Ascending aorta (tissue), 2 donors: ENCODE results near the gene GOLGA6C. TPM values are rescaled to one million over a fixed set of nuclear protein-coding genes. Genes with fewer than 3 reads are reported as not detected.

Source experiments
- DNase-seq, 2 donors: peaks; one replicate each; pipeline ENCODE4 v3.0.0-alpha.2; 2019; ENCODE audit warnings: low spot score in 2 of 2
- H3K27ac ChIP-seq, 2 donors: fragments of 200-600 bp; sonication (generic); one replicate each; pipeline ENCODE4 v1.5.1; 2016 to 2017; ENCODE audit warnings: mild to moderate bottlenecking in 1 of 2
- H3K27me3 ChIP-seq: fragments of 200-600 bp; sonication (generic); one replicate; pipeline ENCODE4 v1.5.1; 2017
- H3K36me3 ChIP-seq, 2 donors: fragments of 200-600 bp; sonication (generic); one replicate each; pipeline ENCODE4 v1.5.1; 2016
- H3K4me1 ChIP-seq, 2 donors: fragments of 200-600 bp; sonication (generic); one replicate each; pipeline ENCODE4 v1.5.1; 2016 to 2017; ENCODE audit warnings: mild to moderate bottlenecking in 1 of 2
- H3K4me3 ChIP-seq, 2 donors: fragments of 200-600 bp; sonication (generic); one replicate each; pipeline ENCODE4 v1.5.1; 2016 to 2017; ENCODE audit warnings: mild to moderate bottlenecking in 1 of 2
- H3K9me3 ChIP-seq, 2 donors: fragments of 200-600 bp; sonication (generic); one replicate each; pipeline ENCODE4 v1.5.1; 2016
- intact Hi-C: fragments of 100-400 bp; cut with DNase I; formaldehyde crosslinking; loops from one replicate; pipeline ENCODE4 v1.15.1; 2023
- total RNA-seq: library from RNA; depleted of rRNA; stranded (reverse); fragments of >200 nt; gene quantifications from one replicate; pipeline ENCODE4 v1.1.0, GENCODE V29; 2016
- TF ChIP-seq, protein P1 (sequence below), 3 experiments: fragments of 200-600 bp in 2 of 3; fragments of 450-650 bp in 1 of 3; sonication (generic) in 2 of 3; IDR thresholded peaks; one replicate each; pipeline ENCODE4 v1.5.1; 2016 to 2019; ENCODE audit warnings: antibody characterized with exemption in 3 of 3, mild to moderate bottlenecking in 1 of 3, moderate library complexity in 1 of 3

The GOLGA6C gene
- total RNA-seq, 1 donor from 2014 or later, result not detected

DNA sequence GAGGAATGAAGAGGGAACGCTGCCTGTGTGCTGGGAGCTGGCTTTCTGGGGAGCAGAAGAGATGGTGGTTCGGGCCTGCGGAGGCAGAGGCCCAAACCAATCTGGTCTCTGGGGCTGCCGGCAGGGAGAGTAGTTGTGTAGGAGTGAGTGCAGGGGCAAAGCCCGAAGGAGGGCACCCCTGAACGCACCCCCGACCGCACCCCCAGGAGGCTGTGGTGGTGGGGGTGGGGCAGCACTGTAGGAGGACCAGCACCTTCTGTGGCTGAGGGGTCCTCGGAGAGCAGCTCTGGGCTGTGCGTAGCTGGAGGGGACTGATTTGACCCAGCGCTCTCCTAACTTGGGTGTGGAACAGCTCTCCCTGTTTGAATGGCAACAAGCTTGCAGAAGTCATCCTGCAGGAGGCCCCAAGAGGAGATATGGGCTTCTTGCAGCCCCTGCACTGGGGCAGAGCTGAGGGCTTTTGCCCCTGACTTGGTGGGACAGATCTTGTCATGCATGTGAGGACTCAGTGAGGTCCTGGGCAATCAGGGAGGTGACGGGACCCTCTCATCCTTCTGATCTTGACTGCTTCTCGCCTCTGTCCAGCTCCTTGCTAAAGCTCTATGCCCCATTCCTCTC lies 30.4 kb upstream of the GOLGA6C start:
- intact Hi-C loops, result loop anchor here (10.0 kb wide), 1 partner anchor 77 kb away; no protein-coding TSS in a partner anchor
- H3K36me3 ChIP-seq, result no peaks in the 10 kb centered on the region
- no peaks in the 10 kb centered on the region for H3K9me3 ChIP-seq
- H3K4me3 ChIP-seq, result no peak overlapping the region
- no peak overlapping the region for H3K27ac ChIP-seq
- H3K4me1 ChIP-seq, result no peaks in the 10 kb centered on the region
- no peaks in the 10 kb centered on the region for H3K27me3 ChIP-seq
- DNase-seq, result no peak
- TF ChIP-seq, protein P1, sequence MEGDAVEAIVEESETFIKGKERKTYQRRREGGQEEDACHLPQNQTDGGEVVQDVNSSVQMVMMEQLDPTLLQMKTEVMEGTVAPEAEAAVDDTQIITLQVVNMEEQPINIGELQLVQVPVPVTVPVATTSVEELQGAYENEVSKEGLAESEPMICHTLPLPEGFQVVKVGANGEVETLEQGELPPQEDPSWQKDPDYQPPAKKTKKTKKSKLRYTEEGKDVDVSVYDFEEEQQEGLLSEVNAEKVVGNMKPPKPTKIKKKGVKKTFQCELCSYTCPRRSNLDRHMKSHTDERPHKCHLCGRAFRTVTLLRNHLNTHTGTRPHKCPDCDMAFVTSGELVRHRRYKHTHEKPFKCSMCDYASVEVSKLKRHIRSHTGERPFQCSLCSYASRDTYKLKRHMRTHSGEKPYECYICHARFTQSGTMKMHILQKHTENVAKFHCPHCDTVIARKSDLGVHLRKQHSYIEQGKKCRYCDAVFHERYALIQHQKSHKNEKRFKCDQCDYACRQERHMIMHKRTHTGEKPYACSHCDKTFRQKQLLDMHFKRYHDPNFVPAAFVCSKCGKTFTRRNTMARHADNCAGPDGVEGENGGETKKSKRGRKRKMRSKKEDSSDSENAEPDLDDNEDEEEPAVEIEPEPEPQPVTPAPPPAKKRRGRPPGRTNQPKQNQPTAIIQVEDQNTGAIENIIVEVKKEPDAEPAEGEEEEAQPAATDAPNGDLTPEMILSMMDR (IDR thresholded peaks at IDR 0.05), result no peak

DNA sequence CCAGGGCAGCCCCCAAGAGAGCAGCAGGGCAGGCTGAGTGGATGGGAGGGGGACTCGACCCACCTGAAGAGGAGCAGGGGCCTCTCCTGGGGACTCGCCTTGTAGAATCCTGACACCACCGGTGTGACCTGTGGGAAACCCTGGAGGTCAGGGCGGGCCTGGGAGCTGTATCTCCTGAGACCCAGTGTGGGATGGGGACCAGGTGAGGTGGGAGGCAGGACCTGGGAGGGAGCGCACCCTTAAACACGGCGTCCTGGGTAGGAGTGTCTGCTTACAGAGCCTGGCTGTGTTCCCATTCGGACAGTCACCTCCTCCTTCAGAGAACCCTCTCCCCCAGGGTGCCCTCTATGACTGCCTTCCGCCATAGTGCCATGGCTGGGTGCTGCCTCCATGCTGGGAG lies 29.3 kb upstream of the GOLGA6C start:
- TF ChIP-seq, protein P1 (IDR thresholded peaks at IDR 0.05), result no peak
- intact Hi-C loops, result loop anchor here (10.0 kb wide), 1 partner anchor 76 kb away; no protein-coding TSS in a partner anchor
- H3K9me3 ChIP-seq, result no peaks in the 10 kb centered on the region
- H3K27me3 ChIP-seq, result no peaks in the 10 kb centered on the region
- no peaks in the 10 kb centered on the region for H3K36me3 ChIP-seq
- no peaks in the 10 kb centered on the region for H3K4me1 ChIP-seq
- H3K27ac ChIP-seq, result no peak overlapping the region
- DNase-seq, result no peak
- H3K4me3 ChIP-seq, result no peak overlapping the region

DNA sequence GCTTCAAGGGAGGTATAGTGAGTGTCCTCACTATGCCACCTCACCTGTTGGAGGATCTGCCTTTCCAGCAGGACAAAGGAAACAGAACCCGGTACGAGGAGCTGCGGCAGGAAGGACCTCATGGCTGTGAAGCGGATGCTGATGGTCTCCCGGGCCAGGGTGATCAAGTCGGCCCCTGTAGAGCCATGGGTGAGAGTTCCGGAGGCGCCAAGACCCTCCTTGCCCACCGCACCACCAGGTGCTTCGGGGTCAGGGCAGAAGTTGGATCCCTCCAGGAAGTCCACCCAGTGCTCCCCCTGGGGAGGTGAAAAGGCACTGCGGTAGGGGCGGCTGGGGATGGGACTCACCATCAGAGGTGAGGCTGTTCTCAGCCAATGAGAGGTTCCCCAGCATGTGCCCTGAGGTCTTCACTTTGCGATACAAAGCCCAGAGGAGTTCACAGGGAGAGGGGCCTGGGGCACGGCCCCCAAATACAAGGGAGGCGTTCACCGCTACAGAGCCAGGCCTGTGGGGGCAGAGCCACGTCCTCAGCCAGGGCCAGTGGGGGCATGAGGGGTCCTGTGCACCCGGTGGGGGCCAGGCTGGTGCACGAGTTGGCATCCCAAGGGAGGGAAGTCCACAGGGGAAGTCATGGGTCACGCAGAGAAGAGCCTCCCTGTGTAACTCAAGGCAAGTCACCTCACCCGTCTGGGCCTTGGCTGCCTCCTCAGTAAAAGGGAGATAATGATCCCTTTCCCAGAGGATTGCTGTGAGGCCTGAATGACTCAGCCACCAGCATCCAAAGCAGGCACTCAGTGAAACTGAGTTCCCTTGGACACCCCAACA lies 28.7 kb upstream of the GOLGA6C start:
- Histone ChIP-seq H3K36me3 (no peaks in the 10 kb centered on the region), H3K27me3 (no peaks in the 10 kb centered on the region), H3K27ac (no peak overlapping the region), H3K9me3 (no peaks in the 10 kb centered on the region), H3K4me1 (no peaks in the 10 kb centered on the region), H3K4me3 (no peak overlapping the region)
- DNase-seq, result no peak
- TF ChIP-seq, protein P1 (IDR thresholded peaks at IDR 0.05), result no peak
- intact Hi-C loops, result loop anchor here (10.0 kb wide), 1 partner anchor 75 kb away; no protein-coding TSS in a partner anchor

DNA sequence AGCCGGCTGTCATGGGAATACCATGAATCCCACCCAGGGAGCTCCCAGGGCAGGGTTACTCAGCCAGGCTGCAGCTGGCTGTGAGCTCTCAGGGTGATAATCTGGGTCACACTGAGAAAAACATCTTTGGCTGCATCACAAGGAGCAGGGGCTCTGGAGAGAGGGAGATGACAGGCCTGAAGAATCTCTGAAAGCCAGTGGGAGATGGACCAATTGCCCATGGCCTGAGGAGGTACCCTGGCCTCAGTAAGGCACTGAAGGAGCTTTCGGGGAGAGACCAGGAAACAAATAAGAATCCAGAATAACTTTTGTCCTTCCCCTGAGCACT lies 28.2 kb upstream of the GOLGA6C start:
- no peaks in the 10 kb centered on the region for H3K4me1 ChIP-seq
- no peaks in the 10 kb centered on the region for H3K36me3 ChIP-seq
- no peaks in the 10 kb centered on the region for H3K27me3 ChIP-seq
- DNase-seq, result no peak
- TF ChIP-seq, protein P1 (IDR thresholded peaks at IDR 0.05), result no peak
- H3K9me3 ChIP-seq, result no peaks in the 10 kb centered on the region
- intact Hi-C loops, result no loop called here
- no peak overlapping the region for H3K27ac ChIP-seq
- H3K4me3 ChIP-seq, result no peak overlapping the region

DNA sequence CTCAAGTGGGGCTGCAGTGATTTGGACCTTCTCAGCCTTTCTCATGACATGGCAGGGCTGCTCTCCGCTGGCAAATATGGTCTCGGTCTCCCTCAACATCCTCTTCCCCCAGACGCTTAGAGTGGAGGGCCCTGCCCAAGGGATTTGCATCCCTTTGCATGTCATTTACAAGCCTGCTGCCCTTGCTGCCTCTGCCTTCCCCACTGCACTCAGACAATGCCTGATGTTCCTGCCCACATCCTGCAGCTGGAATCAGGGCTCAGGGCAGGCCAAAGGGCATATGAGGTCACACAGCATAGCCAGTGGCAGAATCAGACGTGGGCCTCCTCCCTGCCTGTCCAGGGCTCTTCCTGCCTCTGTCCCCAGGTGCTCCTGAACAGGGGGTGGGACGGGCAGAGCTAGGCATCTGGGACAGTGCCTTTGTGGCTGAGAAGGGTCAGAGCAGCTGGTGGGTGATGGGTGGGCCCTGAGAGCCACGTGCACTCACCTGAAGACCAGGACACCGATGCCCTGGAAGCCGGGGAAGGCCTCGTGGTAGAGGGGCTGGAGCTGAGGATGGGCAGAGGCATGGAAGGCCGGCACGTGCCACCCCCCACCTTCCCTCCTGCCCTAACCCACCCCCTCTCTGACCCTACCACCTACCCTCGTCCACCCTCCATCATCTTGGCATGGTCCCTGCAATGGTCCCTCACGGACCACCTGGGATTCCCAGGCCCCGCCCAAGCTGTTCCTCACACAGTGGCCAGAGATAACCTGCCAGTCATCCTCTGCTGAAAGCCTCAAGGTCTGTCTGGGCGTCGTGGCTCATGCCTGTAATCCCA lies 27.4 kb upstream of the GOLGA6C start:
- no peaks in the 10 kb centered on the region for H3K4me1 ChIP-seq

More for the DNA sequence above, 27.4 kb upstream of the GOLGA6C start:
- H3K9me3 ChIP-seq, result no peaks in the 10 kb centered on the region
- intact Hi-C loops, result no loop called here
- no peak for DNase-seq
- TF ChIP-seq, protein P1 (IDR thresholded peaks at IDR 0.05), result no peak
- no peak overlapping the region for H3K4me3 ChIP-seq
- H3K27ac ChIP-seq, result no peak overlapping the region
- no peaks in the 10 kb centered on the region for H3K27me3 ChIP-seq
- no peaks in the 10 kb centered on the region for H3K36me3 ChIP-seq
